GM04504 (cell line): Measurements from ENCODE around the gene MEX3A.
"Not testable (repeated sequence)": the region's sequence is repeated elsewhere in the genome, so short reads cannot be mapped to it uniquely, and the experiment has no call there.

Experiments
- DNase-seq: peaks from one replicate; pipeline ENCODE4 v3.0.0-alpha.2; 2012; ENCODE audit warnings: low read depth

The MEX3A gene, protein sequence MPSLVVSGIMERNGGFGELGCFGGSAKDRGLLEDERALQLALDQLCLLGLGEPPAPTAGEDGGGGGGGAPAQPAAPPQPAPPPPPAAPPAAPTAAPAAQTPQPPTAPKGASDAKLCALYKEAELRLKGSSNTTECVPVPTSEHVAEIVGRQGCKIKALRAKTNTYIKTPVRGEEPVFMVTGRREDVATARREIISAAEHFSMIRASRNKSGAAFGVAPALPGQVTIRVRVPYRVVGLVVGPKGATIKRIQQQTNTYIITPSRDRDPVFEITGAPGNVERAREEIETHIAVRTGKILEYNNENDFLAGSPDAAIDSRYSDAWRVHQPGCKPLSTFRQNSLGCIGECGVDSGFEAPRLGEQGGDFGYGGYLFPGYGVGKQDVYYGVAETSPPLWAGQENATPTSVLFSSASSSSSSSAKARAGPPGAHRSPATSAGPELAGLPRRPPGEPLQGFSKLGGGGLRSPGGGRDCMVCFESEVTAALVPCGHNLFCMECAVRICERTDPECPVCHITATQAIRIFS

GRCh38 chr1:156082309-156083091 lies at the start of gene MEX3A:
MEX3A (minus strand) TSS chr1:156082465; CDS start chr1:156081998, 467 bp downstream.
- DNase-seq = no peak

GRCh38 chr1:156130578-156130942 lies 48.3 kb upstream of the MEX3A start:
- DNase-seq = no peak

- peak; percentile 97 for DNase-seq
Observed at GRCh38 chr1:156129687-156130577, 47.7 kb upstream of the MEX3A start.

DNA sequence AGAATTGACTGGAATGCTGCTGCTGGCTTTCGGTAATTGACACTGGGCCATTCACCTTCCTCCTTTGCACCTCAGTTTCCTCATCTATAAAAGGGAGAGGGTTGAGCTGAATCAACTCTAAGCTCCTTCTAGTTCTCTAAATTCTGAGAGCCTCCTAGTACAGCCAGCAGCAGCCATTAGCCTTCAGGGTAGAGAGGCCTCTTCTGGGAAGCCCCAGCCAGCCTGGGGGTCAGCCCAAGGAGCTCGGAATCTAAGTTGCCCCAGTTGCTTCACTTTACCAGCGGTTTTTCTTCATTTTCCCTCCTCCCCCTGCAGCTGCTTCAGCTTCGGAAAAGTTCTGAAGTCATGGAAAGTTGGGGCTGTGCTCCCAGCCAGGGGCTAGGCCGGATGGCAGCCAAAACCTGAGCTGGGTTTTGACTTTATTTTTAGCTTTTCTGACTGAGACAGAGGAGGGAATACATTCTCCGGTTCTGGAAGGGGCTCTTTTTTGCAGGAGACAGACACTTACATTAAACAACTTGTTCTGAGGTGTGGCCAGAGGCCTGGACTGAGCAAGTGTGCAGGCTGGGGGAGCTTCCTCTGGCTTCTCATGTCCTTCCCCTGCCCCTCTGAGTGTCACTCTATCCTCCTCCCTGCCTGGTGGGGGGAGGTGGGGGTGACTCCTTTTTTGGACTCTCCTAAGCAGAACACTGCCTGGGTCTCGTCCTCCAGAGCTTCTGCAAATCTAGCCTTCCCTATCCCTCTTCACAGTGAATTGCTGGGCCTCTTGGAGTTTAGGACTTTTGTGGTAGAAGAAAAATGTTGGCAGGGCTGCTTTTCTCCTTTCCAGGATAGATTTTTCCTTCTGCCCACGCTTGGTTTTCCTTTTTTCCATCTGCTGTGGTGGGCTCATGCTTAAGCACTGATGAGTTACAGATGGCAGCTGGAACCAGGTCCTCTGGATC lies 46.7 kb upstream of the MEX3A start:
- no peak for DNase-seq

- no peak for DNase-seq
Observed at GRCh38 chr1:156128308-156128653, 46.0 kb upstream of the MEX3A start.

DNA sequence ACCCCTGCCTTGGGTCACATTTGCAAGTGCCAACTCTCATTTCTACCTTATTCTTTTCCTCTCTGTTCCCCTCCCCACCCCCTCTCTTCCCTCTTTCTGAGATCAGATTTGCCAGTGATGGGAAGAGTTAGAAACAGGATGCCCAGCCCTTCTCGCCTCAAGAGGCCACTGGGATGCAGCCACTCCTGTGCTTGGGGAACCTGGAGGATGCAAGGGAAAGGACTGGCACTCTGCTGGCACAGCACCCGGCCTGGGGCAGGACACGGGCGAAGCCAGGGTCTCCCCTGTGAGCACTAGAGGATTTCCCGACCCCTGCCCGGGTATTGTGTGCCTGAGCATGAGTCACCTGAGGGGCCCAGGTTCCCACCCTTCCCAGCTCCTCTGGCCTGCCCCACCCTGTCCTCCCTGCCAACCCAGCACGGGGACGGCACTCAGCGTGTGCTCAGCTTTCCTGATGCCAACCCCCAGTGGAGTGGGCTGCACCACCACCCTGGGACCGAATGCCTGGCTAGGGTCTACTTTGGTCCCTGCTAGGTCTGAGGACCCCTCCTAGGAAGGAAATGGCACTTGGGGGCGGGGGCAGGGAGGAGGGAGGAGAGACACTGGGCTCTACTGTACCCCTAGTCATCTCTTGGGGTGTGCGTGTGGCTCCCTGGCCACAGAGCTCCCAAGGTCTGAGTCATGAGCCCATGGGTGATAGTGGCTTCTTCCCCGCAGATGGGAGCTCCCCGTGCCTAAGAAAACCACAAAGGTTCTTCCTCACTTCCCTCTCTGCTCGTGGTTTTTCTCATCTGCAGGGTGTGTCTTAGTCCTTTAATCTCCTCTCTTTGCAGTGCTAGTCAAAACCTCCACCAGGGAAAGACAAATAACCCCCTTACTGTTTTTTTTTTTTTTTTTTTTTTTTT lies 44.6 kb upstream of the MEX3A start:
- peak; percentile 96 for DNase-seq

DNA sequence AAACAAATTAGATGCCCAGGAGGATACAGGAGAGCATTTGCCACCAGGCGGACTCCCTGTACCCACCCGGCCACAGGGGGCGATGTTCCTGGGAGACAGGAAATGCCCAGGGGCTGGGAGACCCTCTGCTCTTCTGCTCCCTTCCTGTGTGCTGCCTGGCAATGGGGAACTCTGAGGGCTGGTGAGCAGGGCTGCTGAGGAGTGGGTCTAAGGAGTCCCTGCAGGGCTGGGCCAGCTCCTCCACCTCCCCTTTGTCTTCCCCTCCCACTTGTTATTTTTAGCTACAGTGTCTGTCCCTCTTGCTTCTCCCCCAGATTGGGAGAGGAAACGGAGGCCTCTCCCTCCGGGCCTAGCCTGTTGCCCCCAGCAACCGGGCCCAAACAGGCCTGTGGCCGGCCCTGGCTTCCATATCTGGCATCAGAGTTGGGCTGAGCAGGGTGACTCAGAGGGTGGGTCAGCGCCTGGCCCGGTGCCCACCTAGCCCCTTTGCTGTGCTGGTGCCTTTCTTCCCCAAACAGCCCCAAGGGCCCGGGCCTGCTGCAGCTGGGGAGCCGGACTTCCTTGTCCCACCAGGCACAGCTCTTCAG lies 43.9 kb upstream of the MEX3A start:
- DNase-seq = peak; percentile 97

DNA sequence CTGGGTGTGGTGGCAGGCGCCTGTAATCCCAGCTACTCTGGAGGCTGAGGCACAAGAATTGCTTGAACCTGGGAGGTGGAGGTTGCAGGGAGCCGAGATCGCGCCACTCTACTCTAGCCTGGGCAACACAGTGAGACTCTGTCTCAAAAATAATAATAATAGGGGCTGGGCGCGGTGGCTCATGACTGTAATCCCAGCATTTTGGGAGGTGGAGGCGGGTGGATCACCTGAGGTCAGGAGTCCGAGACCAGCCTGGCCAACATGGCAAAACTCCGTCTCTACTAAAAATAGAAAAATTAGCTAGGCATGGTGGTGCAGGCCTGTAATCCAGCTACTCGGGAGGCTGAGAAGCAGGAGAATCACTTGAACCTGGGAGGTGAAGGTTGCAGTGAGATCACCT lies 43.3 kb upstream of the MEX3A start:
- not testable (repeated sequence) for DNase-seq

DNA sequence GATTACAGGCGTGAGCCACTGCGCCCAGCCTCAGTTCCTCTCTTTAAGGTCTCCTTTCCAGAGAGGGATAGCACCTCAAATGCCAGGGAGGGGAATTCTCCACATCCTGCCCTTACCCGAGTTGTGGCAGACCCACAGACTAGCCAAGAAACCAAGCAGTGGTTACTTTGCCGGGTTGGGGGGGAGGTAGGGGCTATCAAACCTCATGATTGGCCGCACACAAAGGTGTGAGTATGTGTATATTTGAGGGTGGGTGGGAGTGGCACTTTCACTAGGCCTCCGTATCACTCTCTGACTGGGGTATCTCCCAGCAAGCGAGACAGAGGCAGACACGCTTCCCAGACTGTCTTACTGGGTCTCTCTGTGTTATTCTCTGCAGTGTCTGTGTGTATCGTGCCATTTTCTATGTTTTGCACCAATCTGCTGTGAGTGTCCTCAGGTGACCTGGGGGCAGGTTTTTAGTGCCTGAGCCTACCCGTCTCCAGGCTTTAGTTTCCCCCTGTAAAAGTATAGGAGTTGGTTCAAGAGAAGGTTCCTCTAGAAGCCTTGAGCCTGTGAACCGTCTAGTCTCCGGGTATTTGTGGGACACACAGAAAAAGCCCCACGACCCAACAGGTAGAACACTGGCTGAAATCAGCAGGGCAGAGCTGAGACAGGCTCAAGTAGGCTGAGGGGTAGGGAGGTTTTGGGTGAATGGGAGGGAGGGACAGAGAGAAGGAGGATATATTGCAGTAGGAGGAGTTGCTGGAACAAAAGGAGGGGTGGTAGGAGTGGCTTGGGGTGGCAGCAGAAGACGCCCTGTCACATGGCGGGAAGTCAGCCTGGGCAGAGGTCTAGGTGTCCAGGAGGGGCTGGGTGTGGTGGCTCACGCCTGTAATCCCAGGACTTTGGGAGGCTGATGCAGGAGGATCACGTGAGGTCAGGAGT lies 42.6 kb upstream of the MEX3A start:
- no peak for DNase-seq

DNA sequence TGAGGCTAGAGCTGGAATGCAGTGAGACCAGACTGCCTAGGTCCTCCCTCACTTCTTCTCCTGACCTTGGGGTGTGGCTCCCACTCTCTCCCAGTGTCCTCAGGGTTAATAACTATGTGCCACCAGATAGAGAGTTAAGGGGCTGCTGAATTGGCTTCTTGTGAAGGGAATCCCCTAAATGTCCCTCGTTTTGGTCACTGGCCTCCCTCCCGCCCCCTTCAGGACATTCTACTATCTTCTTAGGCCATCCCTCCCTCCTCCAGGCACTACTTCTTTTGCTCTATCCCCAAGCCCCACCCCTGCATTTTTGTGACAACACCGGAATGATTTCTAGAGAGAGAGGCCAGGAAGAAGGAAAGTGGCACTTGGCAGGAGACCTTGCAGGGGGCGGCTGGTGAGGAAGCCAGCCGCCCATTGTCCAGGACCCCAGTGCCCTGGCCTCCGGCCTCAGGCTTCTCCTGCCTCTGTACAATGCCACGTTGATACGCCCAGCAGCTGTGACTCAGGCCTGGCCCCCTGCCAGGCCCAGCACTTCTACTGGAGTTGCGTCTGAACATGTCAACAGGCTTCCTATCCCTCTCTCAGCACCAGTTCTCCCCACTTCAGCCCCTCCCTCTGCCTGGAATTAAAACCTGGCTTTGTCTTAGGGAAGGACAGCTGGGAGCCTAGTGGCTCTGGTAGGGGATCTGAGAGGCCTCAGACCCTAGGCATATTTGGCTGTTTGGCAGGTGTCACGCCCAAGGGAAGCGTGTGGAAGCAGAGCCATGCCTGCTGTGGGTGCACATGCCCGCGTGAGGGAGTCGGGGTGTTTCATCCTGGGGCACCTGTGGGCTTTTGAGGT lies 41.3 kb upstream of the MEX3A start:
- peak; percentile 98 for DNase-seq

DNA sequence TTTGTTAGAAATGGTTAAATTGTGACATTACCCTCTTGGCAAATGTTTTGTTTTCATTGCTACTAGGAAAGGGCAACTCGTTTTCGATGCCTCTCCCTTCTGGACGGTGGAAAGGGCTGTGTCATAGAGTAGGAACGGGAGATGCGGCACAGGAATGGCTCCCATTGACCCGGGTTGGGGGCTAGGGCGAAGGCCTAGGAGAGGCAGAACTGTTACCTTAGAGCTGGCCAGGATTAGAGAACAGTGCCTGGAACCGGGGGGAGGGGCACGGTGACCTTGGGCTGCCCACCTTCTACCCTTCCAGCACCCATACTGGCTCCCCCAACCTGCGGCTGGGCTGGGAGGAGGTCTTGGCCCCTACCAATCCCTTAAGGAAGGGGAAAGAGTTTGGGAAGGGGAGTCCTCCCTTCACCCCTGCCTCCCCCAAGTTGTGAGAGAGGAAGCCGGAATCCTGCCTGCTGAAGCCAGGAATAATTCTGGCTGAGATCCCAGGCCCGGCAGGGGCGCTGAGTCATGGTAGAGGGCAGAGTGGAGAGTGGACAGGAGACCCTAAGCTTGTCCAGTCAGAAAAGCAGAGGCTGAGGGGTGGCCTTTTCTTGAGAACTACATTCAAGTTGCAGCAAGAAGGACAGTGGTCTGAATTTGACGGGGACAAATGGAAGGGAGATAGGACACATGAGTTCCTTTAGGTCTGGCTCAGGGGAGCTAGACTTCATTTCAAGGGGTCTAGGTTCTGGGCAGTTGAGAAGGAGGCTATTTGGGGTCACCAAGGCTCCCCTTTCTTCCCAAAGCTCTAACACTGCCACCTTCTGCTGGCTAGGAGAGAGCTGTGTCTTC lies 40.5 kb upstream of the MEX3A start:
- peak; percentile 90 for DNase-seq

DNA sequence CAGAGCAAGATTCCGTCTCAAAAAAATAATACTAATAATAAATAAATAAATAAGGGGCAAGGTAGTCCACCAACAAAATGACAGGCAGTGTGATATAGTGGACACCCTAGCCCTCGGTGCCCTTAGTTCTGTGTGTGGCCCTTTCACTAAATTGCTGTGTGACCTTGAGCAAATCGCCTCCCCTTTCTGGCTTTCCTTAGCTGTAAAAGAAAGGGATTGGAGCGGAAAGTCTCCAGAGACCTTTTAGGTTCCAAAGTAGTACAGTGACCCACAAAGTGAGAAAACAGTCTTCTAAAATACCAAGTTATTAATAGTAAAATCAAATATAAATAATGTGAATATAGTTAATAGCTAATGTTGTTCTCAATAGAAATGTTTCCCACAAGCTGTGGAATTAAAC lies 39.8 kb upstream of the MEX3A start:
- no peak for DNase-seq

- no peak for DNase-seq
Observed at GRCh38 chr1:156121457-156121856, 39.2 kb upstream of the MEX3A start.

- not testable (repeated sequence) for DNase-seq
Observed at GRCh38 chr1:156121005-156121404, 38.7 kb upstream of the MEX3A start.

- no peak for DNase-seq
Observed at GRCh38 chr1:156120318-156120717, 38.1 kb upstream of the MEX3A start.

- DNase-seq = no peak
Observed at GRCh38 chr1:156119503-156120209, 37.4 kb upstream of the MEX3A start.
